Middle frontal gyrus (tissue), 1 donor: Measurements from ENCODE around the gene CORO1C.
A peak's percentile ranks its signal among the peaks of the same experiment; 100 is the strongest.
"Not testable (repeated sequence)": the region's sequence is repeated elsewhere in the genome, so short reads cannot be mapped to it uniquely, and the experiment has no call there.

Source experiments
- DNase-seq: peaks from one replicate; pipeline ENCODE4 v3.0.0-alpha.2; 2015; ENCODE audit warnings: low spot score; ENCODE audit errors: extremely low spot score

CORO1C gene

GRCh38 chr12:108753976-108754375, 22.7 kb upstream of the CORO1C start:
- no peak for DNase-seq

DNA sequence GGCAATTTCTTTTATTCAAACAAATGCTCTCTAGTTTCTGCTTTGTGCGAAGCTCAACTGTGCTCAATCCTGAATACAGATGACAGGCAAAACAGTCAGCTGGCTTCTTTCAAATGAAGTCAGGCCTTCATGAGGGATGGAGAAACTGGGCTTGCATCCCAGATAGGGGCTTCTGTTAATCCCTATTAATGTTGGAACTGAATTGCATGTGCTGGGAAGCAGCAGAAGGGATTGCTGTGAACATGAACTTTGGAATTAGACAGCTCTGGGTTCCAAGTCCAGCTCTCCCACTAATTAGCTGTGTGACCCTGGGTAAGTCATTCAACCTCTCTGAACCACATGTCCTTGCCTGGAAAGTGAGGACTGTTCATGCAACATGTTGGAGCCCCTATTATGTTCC, 21.1 kb upstream of the CORO1C start:
- no peak for DNase-seq

DNA sequence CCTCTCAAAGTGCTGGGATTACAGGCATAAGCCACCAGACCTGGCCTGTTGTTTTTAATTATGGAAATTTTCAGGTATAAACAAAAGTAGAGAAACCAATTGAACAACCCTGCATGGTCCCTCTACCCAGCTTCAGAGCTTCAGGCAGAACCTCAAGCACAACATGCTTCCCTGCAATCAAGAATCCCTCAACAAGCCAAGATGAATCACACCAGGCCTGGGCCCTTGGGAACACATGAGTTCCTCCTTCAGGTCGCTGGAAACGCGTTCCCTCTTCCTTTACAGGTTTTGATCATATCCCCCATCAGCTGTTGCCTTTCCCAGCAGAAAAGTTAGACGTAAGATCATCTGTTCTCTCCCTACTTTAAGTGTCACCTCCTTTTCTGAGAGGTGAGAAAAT, 20.5 kb upstream of the CORO1C start:
- DNase-seq, result peak; percentile 3

DNA sequence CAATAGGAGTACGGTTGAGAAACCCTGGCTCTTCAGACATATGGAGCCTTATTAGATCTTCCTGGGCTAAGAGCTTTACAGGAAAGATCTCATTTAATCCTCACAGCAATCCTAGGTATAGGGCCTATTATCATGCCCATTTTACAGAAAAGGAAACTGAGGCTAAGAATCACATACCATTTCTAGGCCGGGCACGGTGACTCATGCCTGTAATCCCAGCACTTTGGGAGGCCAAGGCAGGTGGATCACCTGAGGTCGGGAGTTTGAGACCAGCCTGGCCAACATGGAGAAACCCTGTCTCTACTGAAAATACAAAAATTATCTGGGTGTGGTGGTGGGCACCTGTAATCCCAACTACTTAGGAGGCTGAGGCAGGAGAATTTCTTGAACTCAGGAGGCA, 19.7 kb upstream of the CORO1C start:
- not testable (repeated sequence) for DNase-seq

DNA sequence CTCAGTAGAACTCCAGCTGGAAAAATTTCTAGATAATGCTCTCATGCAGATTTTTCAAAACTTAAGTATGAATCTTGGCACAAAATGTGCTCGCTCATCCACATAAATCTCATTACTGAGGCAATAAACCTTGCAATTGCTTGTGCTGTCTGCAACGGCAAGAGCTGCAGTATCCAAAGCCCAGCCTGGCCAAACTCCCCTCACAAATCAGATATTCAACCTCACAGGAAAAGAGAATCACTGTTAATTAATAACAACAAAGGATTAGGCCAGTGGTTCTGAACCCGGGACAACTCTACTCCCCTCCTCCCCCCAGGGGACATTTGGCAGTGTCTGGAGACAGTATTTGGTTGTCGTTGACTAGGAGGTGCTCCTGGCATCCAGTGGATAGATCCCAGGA, 19.2 kb upstream of the CORO1C start:
- no peak for DNase-seq

DNA sequence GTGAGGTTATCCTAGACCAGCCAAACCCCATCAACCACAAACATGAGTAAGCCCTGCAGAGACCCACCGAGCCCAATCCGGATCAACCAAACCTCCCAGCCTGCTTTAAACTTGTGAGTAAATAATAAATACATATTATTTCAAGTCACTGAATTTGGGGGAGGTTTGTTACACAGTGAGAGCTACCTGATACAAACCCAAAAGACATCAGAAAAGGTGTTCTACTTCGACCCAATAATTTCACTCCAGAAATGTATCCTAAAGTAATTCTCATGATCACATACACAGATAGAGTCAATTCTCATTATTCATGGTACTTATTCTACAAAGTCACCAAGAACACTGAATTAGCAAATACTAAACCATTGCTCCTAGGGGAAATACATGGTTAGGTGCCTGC, 16.2 kb upstream of the CORO1C start:
- DNase-seq, result no peak

DNA sequence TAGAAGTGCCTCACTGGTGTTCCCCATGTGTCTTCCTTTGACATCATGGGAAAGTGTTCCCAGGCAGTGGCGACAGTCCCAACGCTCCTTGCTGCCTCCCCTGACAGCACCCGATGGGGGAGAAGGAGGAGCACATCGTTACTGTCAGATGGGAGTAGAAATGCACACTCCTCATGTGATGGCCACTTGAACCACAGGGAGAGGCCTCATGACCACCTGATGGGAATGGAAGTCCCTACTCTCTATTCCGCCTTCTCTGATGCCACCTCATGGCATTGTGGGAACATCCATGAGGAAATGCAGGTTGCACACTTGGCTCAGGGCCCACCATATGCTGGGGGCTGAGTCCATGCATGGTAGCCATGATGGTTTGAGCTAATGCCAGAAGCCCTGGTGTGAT, 14.3 kb upstream of the CORO1C start:
- DNase-seq, result no peak

DNA sequence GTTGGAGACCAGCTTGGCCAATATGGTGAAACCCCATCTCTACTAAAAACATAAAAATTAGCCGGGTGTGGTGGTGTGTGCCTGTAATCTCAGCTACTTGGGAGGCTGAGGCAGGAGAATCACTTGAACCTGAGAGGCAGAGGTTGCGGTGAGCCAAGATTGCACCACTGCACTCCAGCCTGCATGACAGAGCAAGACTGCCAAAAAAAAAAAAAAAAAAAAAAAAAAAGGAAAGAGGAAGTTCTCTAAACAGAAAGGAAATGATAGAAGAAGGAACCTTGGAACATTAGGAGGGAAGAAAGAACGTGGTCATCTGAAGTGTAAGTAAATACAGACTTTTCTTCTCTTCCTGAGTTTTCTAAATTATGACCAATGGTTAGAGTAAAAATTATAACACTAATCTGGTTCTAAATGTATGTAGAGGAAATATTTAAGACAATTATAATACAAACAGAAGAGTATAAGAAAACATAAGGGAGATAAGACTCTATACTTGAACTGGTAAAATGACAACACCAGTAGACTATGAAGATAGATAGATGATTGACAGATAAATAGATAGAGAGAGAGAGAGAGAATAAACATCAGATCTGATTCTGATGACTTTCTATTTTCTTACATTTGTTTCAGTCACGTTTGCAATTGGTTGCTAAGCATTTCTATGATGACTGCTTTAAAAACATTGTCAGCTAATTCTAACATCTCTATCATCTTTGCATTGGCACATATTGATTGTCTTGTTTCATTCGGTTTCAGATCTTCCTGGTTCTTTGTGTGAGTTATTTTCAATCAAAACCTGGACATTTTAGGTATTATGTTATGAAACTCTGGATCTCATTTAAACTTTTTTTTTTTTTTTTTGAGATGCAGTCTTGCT, 12.9 kb upstream of the CORO1C start:
- no peak for DNase-seq

DNA sequence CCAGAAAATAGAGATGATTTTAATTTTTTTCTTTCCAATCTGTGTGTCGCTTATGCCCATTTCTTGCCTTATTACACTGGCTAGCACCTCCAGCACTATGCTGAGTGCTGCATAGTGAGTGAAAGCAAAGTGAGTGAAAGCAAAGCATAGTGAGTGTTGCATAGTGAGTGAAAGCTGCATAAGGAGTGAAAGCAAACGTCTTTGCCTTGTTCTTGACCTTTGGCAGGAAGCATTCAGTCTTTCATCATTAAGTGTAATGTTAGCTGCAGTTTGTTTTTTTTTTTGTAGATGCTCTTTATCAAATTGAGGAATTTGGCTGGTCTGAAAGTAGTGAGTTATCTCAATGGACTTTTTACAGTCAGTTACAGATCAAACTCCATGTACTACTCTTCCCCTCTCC, 6.9 kb upstream of the CORO1C start:
- DNase-seq, result no peak

DNA sequence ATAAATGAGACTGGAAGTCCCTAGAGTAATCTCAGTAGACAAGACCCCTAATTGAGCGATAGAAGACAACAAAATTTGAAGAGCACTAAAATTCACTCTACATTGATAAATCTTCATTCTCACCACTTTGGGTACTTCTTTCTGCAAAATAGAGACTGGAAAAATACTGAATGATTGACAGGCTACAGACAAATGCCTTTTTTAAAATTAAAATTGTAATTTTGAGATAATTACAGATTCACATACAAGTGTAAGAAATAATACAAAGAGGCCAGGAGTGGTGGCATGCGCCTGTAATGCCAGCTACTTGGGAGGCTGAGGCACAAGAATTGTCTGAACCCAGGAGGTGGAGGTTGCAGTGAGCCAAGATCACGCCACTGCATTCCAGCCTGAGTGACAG, 4.5 kb upstream of the CORO1C start:
- DNase-seq, result no peak

- no peak for DNase-seq
Observed at GRCh38 chr12:108734200-108734906, 3.0 kb upstream of the CORO1C start.

DNA sequence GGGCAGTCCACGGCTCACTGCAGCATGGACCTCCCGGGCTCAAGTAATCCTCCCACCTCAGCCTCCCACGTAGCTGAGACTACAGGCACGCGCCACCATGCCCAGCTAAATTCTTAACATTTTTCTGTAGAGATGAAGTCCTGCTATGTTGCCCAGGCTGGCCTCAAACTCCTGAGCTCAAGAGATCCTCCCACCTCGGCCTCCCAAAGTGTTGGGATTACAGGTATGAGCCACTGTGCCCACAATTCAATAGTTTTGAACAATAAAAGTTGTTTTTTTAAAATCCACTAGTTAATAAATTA, 1.9 kb upstream of the CORO1C start:
- DNase-seq, result not testable (repeated sequence)

DNA sequence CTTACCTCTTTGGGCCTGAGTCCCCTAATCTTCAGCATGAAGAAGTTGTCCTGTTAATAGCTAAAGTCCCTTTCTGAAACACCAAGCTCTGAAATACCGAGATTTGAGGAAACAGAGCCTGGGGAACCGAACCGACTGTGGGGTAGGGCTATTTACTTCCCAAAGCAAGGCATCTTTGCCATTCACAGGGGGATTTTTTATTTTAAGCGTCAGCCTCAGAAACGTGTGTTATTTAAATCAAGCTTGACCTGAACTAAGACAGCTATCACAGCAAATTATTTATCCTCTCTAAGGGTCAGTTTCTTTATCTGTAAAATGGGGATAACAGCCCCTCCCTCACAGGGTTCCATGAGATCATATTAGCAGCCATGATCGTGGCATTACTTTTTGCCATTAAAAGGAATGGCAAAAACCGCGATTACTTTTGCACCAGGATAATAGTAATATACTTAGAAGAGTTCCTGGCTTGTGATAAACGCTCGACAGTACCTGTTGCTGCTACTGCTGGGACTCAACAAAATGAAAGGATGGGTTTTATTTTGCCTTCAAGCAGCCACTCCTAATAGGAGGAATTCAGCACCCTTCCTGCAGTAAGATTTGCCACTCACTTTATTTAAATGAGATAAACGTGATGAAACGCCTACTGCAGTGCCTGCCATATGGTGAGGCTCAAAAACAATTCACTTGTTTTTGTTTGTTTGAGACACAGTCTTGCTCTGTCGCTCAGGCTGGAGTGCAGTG, 1.3 kb upstream of the CORO1C start:
- DNase-seq, result no peak

DNA sequence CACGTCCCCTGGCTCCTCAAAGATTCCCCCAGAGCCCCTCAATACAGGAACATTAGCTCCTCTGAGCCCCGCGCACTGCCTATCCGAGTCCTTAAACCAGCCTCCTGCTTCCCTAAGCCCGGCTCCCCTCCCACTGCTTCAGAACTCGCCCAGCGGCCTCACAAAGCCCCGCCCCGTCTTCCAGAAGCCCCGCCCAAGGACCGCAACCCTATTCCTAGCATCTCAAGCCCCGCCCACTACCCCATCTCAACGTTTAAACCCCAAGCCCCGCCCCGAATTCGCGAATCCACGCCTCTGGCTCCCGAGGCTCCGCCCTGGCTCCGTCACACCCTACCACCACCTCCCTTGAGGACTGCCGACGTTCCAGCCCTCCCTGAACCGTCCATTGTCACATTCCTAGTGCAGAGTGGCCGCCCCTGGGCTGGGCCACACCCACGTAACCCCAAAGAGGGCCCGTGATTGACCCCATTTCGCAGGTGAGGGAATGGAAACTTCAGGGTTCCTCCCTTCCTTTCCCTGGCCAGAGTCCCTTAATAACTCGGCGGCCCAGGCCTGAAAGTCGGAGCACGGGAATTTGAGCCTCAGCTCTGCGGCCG, 646 bp upstream of the CORO1C start:
- DNase-seq, result peak; percentile 87

GRCh38 chr12:108730365-108731104, 783 bp downstream of the CORO1C start:
- DNase-seq, result no peak

DNA sequence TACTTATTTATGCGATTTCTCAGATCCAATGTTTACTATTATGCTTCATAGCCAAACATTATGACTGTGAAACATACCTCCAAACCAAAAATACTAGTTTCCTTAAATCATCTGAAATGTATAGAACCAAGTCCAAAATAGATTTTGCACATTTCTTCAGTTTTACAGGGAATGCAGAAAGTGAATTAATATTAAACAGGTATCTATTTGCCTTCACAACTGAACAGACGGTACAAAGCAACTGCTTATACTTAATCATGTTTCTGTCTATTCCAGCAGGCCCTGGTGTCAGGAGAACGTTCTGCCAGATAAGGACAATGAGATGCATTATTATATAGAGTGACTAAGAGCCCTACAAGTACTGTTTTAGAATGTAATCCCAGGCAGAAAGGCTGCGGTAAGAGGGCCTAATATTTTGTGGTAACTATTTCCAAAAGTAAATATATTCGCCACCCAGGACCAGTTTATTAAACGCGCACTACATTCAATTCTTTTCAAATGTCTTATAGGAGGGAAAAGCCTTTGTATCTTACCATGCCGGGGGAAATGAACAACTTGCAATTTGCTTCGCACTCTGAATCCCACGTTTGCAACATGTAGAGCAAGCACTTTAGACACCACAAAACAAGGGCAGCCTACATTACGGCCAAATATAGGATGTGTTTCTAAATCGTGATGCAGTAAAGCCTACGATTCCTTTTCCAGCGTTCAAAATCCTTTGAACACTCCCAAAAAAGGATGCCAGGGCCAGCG, 1.5 kb downstream of the CORO1C start:
- DNase-seq, result no peak

DNA sequence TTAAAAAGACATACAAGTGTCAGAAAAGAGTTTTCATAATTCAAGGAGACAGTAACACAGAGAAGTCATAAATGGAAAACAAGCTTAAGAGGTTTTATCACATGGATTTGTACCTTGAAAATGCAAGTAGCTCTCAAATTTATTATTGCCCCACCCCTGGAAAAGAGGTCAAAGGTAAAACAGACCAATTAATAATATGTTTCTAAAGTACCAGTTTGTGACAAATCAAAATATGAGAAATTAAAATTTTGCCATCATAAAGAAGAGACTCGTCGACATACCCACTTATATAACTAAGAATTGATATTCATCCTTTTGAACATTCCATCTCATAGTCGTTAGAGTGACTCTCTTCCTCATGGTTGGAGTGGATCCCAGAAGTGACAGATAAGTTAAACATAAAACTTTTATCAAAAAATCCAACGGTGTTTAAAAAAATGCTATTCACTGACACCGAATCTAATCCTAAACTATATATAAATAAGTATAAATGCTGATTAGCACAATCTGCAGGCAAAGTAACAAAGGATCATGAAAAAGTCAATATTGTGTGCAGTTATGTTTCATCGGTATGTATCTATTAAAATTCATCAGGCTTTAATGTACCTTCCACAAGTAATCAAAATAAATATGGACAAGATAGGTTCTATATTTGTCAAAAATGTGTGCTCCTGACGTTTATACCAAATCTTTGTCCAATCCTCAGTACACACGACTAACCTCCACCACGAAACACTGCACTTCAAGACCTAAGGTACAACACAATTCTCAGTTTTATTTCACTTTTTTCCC, 2.3 kb downstream of the CORO1C start:
- DNase-seq, result no peak

DNA sequence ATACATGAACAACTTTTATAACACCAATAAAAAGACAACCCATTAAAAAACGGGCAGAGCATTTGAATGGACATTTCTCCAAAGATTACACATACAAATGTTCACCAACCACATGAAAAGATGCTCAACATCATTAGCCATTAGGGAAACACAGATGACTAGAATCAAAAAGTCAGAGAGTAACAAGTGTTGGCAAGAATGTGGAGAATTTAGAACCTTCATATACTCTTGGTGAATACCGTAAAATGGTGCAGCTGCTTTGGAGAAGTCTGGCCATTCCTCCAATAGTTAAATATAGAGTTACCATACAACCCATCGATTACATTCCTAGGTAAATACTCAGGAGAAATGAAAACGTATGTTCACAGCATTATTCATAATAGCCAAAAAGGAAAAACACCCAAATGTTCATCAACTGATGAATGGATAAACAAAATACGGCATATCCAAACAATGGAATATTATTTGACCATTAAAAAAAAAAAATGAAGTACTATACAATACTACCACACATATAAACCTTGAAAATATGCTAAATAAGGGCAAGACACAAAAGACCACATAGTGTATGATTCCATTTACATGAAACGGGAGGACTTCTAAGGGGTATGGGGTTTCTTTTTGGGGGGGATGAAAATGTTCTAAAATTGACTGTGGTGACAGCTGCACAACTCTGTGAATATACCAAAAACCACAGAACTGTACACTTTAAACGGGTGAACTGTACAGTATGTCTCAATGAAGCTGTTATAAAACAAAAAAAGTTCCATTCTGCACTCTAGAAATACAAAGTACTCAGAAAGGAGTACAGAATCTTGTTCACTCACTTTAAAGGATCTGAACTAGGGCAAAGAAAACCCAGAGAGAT, 3.2 kb downstream of the CORO1C start:
- DNase-seq, result no peak

GRCh38 chr12:108727161-108727560, 4.2 kb downstream of the CORO1C start:
- no peak for DNase-seq
